ENCODE results near the gene PIGV.

PIGV gene

GRCh38 chr1:26787706-26788514 lies at the start of gene PIGV:
Gene PIGV, plus strand, starts transcription at chr1:26787950. Its CDS starts 2,866 bp downstream, at chr1:26790816.
- DNase-seq (ENCODE audit: low read depth in 1 of 2, low spot score in 1 of 2) = peak; percentile 67 to 81

DNA sequence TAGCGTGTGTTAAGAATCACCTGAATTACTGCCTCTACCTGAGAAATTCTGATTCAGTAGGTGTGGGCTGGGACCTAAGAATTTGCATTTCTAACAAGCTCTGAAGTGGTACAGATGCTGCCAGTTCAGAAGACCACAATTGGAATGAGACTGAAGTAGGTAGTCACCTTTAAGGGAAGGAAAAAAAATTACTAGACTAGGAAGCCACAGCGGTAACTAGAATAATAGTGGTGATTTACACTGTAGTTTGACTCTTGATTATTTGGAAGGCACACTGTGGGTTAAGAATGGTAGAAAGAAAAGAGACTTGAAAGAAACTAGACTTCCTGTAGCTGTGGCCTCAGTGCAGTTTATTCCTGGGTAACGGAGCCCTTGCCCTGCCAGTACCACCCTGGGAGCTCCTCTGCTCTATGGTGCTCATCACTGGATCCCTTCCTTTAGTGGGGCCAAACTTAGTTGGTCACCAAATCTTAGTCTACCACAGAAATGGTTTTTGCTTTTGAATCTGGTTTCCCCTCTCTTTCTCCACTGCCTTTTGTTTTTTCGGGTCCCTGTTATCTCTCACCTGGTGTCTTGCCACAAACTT lies 48.3 kb upstream of the PIGV start:
- in situ Hi-C loops (cut with HindIII; ENCODE audit: low pct_unique_long_range_greater_than_20kb, low sequenced_read_pairs) = no loop called here
- no peak for DNase-seq (ENCODE audit: low read depth in 1 of 2, low spot score in 1 of 2)
- TF ChIP-seq JUND (IDR thresholded peaks at IDR 0.05; ENCODE audit: low read depth) = no peak

More at GRCh38 chr1:26787706-26788514, at the start of gene PIGV:
- TF ChIP-seq JUND (IDR thresholded peaks at IDR 0.05; ENCODE audit: low read depth) = no peak
- in situ Hi-C loops (cut with HindIII; ENCODE audit: low pct_unique_long_range_greater_than_20kb, low sequenced_read_pairs) = no loop called here

- in situ Hi-C loops (cut with HindIII; ENCODE audit: low pct_unique_long_range_greater_than_20kb, low sequenced_read_pairs) = no loop called here
- no peak for DNase-seq (ENCODE audit: low read depth in 1 of 2, low spot score in 1 of 2)
- TF ChIP-seq JUND (IDR thresholded peaks at IDR 0.05; ENCODE audit: low read depth) = no peak
These were observed 47.6 kb upstream of the PIGV start for GRCh38 chr1:26740023-26740634.

DNA sequence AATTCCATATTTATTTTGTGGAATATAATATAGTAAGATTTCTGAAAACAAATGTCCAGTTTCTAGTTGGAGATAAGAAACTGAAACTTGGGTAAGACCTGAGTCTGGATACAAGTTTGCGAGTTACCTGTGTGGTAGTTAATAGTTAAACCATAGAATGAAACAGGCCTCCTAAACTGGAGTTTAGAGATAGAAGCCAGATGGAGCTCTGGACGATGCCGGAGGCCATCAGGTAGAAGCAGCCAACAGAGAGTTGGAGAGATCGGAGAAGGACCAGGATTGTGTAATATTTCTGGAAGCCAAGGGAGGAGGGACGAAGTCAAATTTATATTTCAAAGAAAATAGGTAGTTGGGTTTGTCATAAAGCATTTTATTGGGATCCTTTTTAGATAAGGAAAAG lies 46.8 kb upstream of the PIGV start:
- in situ Hi-C loops (cut with HindIII; ENCODE audit: low pct_unique_long_range_greater_than_20kb, low sequenced_read_pairs) = no loop called here
- no peak for TF ChIP-seq JUND (IDR thresholded peaks at IDR 0.05; ENCODE audit: low read depth)

GRCh38 chr1:26743426-26744059 lies 44.2 kb upstream of the PIGV start:
- TF ChIP-seq JUND (IDR thresholded peaks at IDR 0.05; ENCODE audit: low read depth) = no peak
- in situ Hi-C loops (cut with HindIII; ENCODE audit: low pct_unique_long_range_greater_than_20kb, low sequenced_read_pairs) = no loop called here

More for the DNA sequence above, 46.8 kb upstream of the PIGV start:
- DNase-seq (ENCODE audit: low read depth in 1 of 2, low spot score in 1 of 2) = no peak

GRCh38 chr1:26744075-26744959 lies 43.4 kb upstream of the PIGV start:
- peak in 1 of 2 experiments; percentile 22 for DNase-seq (ENCODE audit: low read depth in 1 of 2, low spot score in 1 of 2)
- in situ Hi-C loops (cut with HindIII; ENCODE audit: low pct_unique_long_range_greater_than_20kb, low sequenced_read_pairs) = no loop called here
- no peak for TF ChIP-seq JUND (IDR thresholded peaks at IDR 0.05; ENCODE audit: low read depth)

More at GRCh38 chr1:26743426-26744059, 44.2 kb upstream of the PIGV start:
- no peak for DNase-seq (ENCODE audit: low read depth in 1 of 2, low spot score in 1 of 2)

DNA sequence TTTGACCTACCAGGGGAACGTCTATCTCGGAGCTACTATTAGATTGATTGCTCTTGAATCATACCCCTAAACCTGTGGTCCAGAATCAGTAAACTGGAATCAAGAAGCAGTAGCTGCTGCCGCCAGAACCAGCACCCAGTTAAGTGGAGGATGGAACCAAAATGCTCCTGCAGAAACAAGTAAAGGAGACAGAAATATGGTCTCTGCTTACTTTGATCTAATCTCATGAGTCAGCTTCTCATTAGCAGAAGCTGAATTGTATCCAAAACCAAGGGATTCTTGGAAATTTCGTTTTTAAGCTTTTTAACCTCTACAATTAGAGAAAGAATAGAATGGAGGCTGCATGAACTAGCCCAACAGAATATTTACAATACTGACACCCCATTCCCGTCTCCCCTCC lies 42.6 kb upstream of the PIGV start:
- TF ChIP-seq JUND (IDR thresholded peaks at IDR 0.05; ENCODE audit: low read depth) = no peak
- DNase-seq (ENCODE audit: low read depth in 1 of 2, low spot score in 1 of 2) = no peak
- in situ Hi-C loops (cut with HindIII; ENCODE audit: low pct_unique_long_range_greater_than_20kb, low sequenced_read_pairs) = no loop called here

DNA sequence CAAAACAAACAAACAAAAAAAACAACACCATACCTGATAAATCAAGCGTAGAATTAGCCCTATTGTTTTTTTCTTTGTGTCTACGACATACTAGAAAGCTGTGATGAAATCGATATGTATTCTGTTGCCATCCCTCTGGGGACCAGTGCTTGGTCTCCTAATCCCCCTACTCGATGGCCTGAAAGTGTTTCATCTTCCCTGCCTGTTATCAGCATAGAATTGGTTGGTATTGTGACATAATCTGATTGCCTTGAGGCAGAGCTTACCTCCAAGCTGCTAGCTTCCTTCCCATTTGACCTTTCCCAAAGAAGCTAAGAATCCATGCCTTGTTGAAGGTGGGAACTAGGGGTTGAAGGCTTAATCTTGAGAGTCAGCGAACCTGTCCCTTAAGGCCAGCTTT lies 40.7 kb upstream of the PIGV start:
- in situ Hi-C loops (cut with HindIII; ENCODE audit: low pct_unique_long_range_greater_than_20kb, low sequenced_read_pairs) = no loop called here
- no peak for DNase-seq (ENCODE audit: low read depth in 1 of 2, low spot score in 1 of 2)

GRCh38 chr1:26748351-26748750 lies 39.4 kb upstream of the PIGV start:
- no peak for TF ChIP-seq JUND (IDR thresholded peaks at IDR 0.05; ENCODE audit: low read depth)
- DNase-seq (ENCODE audit: low read depth in 1 of 2, low spot score in 1 of 2) = no peak

More for the DNA sequence above, 40.7 kb upstream of the PIGV start:
- no peak for TF ChIP-seq JUND (IDR thresholded peaks at IDR 0.05; ENCODE audit: low read depth)

GRCh38 chr1:26749458-26749857 lies 38.3 kb upstream of the PIGV start:
- no peak for TF ChIP-seq JUND (IDR thresholded peaks at IDR 0.05; ENCODE audit: low read depth)
- in situ Hi-C loops (cut with HindIII; ENCODE audit: low pct_unique_long_range_greater_than_20kb, low sequenced_read_pairs) = no loop called here
- DNase-seq (ENCODE audit: low read depth in 1 of 2, low spot score in 1 of 2) = no peak

More at GRCh38 chr1:26748351-26748750, 39.4 kb upstream of the PIGV start:
- in situ Hi-C loops (cut with HindIII; ENCODE audit: low pct_unique_long_range_greater_than_20kb, low sequenced_read_pairs) = no loop called here

GRCh38 chr1:26750428-26750827 lies 37.3 kb upstream of the PIGV start:
- no peak for TF ChIP-seq JUND (IDR thresholded peaks at IDR 0.05; ENCODE audit: low read depth)
- in situ Hi-C loops (cut with HindIII; ENCODE audit: low pct_unique_long_range_greater_than_20kb, low sequenced_read_pairs) = no loop called here
- no peak for DNase-seq (ENCODE audit: low read depth in 1 of 2, low spot score in 1 of 2)

DNA sequence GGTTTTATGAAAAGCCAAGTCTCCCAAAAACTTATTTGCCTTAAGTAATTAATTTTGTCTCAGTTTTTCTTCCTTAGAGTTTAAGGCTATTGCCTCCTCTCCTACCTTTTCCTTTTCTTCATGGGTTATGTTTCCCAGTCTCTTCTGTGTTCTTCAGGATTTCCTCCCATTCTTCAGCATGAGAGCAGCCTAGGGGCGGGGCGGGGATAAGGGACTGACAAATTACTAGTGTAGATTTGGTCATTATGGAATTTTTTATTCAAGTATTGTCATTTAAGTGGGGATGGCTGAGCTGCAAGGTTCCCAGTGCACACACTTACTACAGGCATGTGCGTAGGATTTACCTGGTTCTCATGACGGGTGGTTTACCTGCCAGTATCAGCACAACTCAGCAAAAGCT lies 35.2 kb upstream of the PIGV start:
- no peak for TF ChIP-seq JUND (IDR thresholded peaks at IDR 0.05; ENCODE audit: low read depth)
- in situ Hi-C loops (cut with HindIII; ENCODE audit: low pct_unique_long_range_greater_than_20kb, low sequenced_read_pairs) = no loop called here
- DNase-seq (ENCODE audit: low read depth in 1 of 2, low spot score in 1 of 2) = no peak

All from T47D (cell line).